ENCODE data around the gene GEN1. TPM values are rescaled to one million over a fixed set of nuclear protein-coding genes. Genes with fewer than 3 reads are reported as not detected.

Gene GEN1
- total RNA-seq, 4 donors from 2014 or later: 4.7 to 21.6 (median 6.6) TPM

DNA sequence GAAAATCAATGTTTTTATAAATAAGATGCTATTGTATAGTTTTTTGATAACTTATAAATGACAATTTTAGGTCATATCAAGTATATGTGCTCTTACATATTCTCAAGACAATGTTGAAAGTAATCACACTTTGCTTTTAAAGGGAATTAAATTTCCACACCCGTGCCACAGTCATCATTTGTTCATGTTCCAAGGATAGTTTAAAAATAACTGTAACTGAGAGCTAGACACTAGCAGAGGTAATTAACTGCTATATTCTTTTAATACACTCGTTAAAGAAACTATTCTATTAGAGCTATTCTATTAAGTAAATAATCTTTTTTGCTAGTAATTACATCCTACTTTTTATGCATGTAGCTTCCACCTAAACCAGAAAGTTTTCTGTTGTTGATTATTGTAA, 18.0 kb downstream of the GEN1 start:
- H3K4me1 ChIP-seq: no peaks in the 10 kb centered on the region
- intact Hi-C loops (cut with DNase I; ENCODE audit: low total_unique reads): no loop called here
- H3K9me3 ChIP-seq: no peaks in the 10 kb centered on the region
- no peak for TF ChIP-seq POLR2A (IDR thresholded peaks at IDR 0.05)
- TF ChIP-seq, protein P1, sequence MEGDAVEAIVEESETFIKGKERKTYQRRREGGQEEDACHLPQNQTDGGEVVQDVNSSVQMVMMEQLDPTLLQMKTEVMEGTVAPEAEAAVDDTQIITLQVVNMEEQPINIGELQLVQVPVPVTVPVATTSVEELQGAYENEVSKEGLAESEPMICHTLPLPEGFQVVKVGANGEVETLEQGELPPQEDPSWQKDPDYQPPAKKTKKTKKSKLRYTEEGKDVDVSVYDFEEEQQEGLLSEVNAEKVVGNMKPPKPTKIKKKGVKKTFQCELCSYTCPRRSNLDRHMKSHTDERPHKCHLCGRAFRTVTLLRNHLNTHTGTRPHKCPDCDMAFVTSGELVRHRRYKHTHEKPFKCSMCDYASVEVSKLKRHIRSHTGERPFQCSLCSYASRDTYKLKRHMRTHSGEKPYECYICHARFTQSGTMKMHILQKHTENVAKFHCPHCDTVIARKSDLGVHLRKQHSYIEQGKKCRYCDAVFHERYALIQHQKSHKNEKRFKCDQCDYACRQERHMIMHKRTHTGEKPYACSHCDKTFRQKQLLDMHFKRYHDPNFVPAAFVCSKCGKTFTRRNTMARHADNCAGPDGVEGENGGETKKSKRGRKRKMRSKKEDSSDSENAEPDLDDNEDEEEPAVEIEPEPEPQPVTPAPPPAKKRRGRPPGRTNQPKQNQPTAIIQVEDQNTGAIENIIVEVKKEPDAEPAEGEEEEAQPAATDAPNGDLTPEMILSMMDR (IDR thresholded peaks at IDR 0.05): no peak
- no peak overlapping the region for H3K27ac ChIP-seq
- no peaks in the 10 kb centered on the region for H3K36me3 ChIP-seq
- no peak for DNase-seq
- no peak overlapping the region for H3K4me3 ChIP-seq
- H3K27me3 ChIP-seq: no peaks in the 10 kb centered on the region

DNA sequence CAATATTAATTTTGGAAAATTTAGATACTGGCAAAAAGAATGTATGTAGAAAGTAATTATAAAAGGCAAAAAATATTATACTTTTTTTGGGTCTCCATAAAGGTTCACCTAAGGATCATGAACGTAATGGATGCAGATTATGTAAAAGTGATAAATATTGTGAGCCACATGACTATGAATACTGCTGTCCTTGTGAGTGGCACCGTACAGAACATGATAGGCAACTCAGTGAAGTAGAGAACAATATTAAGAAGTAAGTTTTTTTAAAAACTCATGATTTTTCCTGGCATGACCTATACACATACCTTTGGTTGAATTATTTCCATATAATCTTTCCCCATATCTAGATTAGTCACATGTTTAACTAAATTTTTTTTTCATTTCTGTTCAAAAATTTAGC, 18.6 kb downstream of the GEN1 start:
- H3K27ac ChIP-seq: no peak overlapping the region
- TF ChIP-seq, protein P1 (IDR thresholded peaks at IDR 0.05): no peak
- TF ChIP-seq POLR2A (IDR thresholded peaks at IDR 0.05): no peak
- no peaks in the 10 kb centered on the region for H3K4me1 ChIP-seq
- no peaks in the 10 kb centered on the region for H3K27me3 ChIP-seq
- intact Hi-C loops (cut with DNase I; ENCODE audit: low total_unique reads): no loop called here
- H3K9me3 ChIP-seq: no peaks in the 10 kb centered on the region
- no peak overlapping the region for H3K4me3 ChIP-seq
- DNase-seq: no peak
- H3K36me3 ChIP-seq: no peaks in the 10 kb centered on the region

DNA sequence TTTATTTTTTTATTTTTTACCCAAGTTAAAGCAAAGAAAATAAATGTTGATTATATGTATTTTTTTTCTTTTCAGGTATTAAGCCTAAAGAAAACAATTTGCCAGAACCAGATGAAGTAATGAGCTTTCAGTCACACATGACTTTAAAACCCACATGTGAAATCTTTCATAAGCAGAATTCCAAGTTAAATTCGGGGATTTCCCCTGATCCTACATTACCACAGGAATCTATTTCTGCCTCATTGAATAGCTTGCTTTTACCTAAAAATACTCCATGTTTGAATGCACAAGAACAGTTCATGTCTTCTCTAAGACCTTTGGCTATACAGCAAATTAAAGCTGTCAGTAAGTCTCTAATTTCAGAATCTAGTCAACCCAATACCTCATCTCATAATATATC, 26.6 kb downstream of the GEN1 start:
- Histone ChIP-seq H3K27me3 (no peaks in the 10 kb centered on the region), H3K27ac (no peak overlapping the region), H3K9me3 (no peaks in the 10 kb centered on the region), H3K4me1 (no peaks in the 10 kb centered on the region), H3K36me3 (no peaks in the 10 kb centered on the region), H3K4me3 (no peak overlapping the region)
- TF ChIP-seq, protein P1 (IDR thresholded peaks at IDR 0.05): no peak
- TF ChIP-seq POLR2A (IDR thresholded peaks at IDR 0.05): no peak
- intact Hi-C loops (cut with DNase I; ENCODE audit: low total_unique reads): no loop called here
- DNase-seq: no peak

DNA sequence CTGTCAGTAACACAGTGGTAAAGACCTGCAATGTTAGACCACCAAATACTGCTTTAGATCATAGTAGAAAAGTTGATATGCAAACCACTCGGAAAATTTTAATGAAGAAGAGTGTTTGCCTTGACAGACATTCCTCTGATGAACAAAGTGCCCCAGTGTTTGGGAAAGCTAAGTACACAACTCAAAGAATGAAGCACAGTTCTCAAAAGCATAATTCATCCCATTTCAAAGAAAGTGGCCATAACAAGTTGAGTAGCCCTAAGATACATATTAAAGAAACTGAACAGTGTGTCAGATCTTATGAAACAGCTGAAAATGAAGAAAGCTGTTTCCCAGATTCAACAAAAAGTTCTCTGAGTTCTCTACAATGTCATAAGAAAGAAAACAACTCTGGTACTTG, 27.5 kb downstream of the GEN1 start:
- H3K27ac ChIP-seq: no peak overlapping the region
- no peak for TF ChIP-seq POLR2A (IDR thresholded peaks at IDR 0.05)
- TF ChIP-seq, protein P1 (IDR thresholded peaks at IDR 0.05): no peak
- no peaks in the 10 kb centered on the region for H3K9me3 ChIP-seq
- H3K4me1 ChIP-seq: no peaks in the 10 kb centered on the region
- H3K4me3 ChIP-seq: no peak overlapping the region
- H3K36me3 ChIP-seq: no peaks in the 10 kb centered on the region
- no peak for DNase-seq
- H3K27me3 ChIP-seq: no peaks in the 10 kb centered on the region
- intact Hi-C loops (cut with DNase I; ENCODE audit: low total_unique reads): no loop called here

DNA sequence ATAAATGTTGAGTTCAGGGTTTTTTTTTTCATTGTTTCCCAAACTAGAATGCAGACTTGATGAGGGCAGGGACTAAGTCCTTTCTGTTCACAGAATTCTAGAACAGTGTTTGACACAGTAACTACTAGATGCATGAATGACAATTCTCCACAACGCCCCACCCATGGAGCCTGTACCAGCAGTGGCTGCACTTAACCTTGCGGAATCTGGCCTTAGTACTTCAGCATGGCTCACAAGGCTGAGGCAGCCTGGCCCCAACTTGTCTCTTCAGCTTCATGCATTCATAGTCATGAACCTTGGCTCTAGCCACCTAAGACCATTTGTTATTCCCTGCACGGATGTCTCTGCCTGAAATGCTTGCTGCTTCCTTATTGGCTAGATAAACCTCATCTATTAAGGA, 32.8 kb downstream of the GEN1 start:
- Histone ChIP-seq H3K27ac (no peak overlapping the region), H3K9me3 (no peaks in the 10 kb centered on the region)
- no peak for TF ChIP-seq POLR2A (IDR thresholded peaks at IDR 0.05)
- TF ChIP-seq, protein P1 (IDR thresholded peaks at IDR 0.05): no peak

More for the DNA sequence above, 32.8 kb downstream of the GEN1 start:
- no peaks in the 10 kb centered on the region for H3K27me3 ChIP-seq
- no peak overlapping the region for H3K4me3 ChIP-seq
- intact Hi-C loops (cut with DNase I; ENCODE audit: low total_unique reads): no loop called here
- H3K4me1 ChIP-seq: no peaks in the 10 kb centered on the region
- no peaks in the 10 kb centered on the region for H3K36me3 ChIP-seq
- DNase-seq: no peak

Measured in uterus (tissue), 4 donors.